ENCODE data around the gene COX11. TPM values are rescaled to one million over a fixed set of nuclear protein-coding genes. Genes with fewer than 3 reads are reported as not detected.

Gene COX11
- total and polyA plus RNA-seq, 2 donors (not counting 3 experiments of a cell fraction or from before 2014, with no cell fraction given), result 47.3 to 55.9 TPM

- TF ChIP-seq GATA2 (IDR thresholded peaks at IDR 0.05; ENCODE audit: insufficient read depth, insufficient read length, low read depth, low read length), result no peak
- no peak for TF ChIP-seq EZH2 (IDR thresholded peaks at IDR 0.05; ENCODE audit: borderline replicate concordance, low read depth, low read length, severe bottlenecking)
- no peak for TF ChIP-seq POLR2A (IDR thresholded peaks at IDR 0.05; ENCODE audit: low read depth, low read length)
- TF ChIP-seq JUN (IDR thresholded peaks at IDR 0.05; ENCODE audit: borderline replicate concordance, insufficient read depth, insufficient read length, low read depth), result no peak
- TF ChIP-seq MAX (IDR thresholded peaks at IDR 0.05; ENCODE audit: insufficient read depth, insufficient read length), result no peak
- H3K9me1 ChIP-seq (replicated peaks; ENCODE audit: control insufficient read depth, extremely low read depth, insufficient read depth, low read length), result no peaks in the 10 kb centered on the region
- H3K9me3 ChIP-seq (replicated peaks; ENCODE audit: control insufficient read depth, insufficient read depth, low read length), result no peaks in the 10 kb centered on the region
- no peaks in the 10 kb centered on the region for H3K4me1 ChIP-seq (ENCODE audit: control insufficient read depth, extremely low read depth, insufficient read depth, low read length)
- no peaks in the 10 kb centered on the region for H3K79me2 ChIP-seq (ENCODE audit: control insufficient read depth, insufficient read depth, low read length)
- no peak for DNase-seq (ENCODE audit: low read depth, low spot score)
- POLR2A ChIA-PET, result no interaction called here
- H3K4me2 ChIP-seq (ENCODE audit: insufficient read depth, low read length), result no peak overlapping the region
- no peaks in the 10 kb centered on the region for H4K20me1 ChIP-seq (replicated peaks; ENCODE audit: control insufficient read depth, extremely low read depth, insufficient read depth, low read length)
- no peak overlapping the region for H3K27ac ChIP-seq (ENCODE audit: insufficient read depth, low read depth, low read length)
- no peaks in the 10 kb centered on the region for H3K27me3 ChIP-seq (ENCODE audit: control insufficient read depth in 2 of 2, insufficient read depth in 2 of 2, low read length in 2 of 2)
- dilution Hi-C loops (cut with MboI; ENCODE audit: extremely low pct_ligation_motif_present, low sequenced_read_pairs), result no loop called here
- H3K4me3 ChIP-seq (replicated peaks in 1 of 3; ENCODE audit: insufficient read depth in 1 of 3, low read depth in 1 of 3, low read length in 3 of 3), result no peak overlapping the region
- H3K9ac ChIP-seq (replicated peaks; ENCODE audit: extremely low read depth, insufficient read depth, low read length), result no peak overlapping the region
- H3K36me3 ChIP-seq (ENCODE audit: control insufficient read depth in 2 of 2, extremely low read depth in 1 of 2, insufficient read depth in 2 of 2, low read length in 2 of 2), result no peaks in the 10 kb centered on the region
- no peak for FAIRE-seq
- no TSS peak for BruUV-seq (replicated peaks)
- intact Hi-C loops (cut with micrococcal nuclease), result no loop called here
- CTCF ChIA-PET, result interaction anchor here (1.3 to 6.4 kb wide), 4 partner anchors 10 to 355 kb away, joined by 3 to 99 read pairs (median 5); no protein-coding TSS in a partner anchor
- H2AFZ ChIP-seq (ENCODE audit: low read depth, low read length), result no peak overlapping the region
Measured at GRCh38 chr17:55002458-55002857, 34.0 kb upstream of the COX11 start.

GRCh38 chr17:54996441-54996840 is 28.0 kb upstream of the COX11 start:
- FAIRE-seq, result no peak
- H3K79me2 ChIP-seq (ENCODE audit: control insufficient read depth, insufficient read depth, low read length), result no peaks in the 10 kb centered on the region
- DNase-seq (ENCODE audit: low read depth, low spot score), result no peak
- no peak overlapping the region for H3K4me2 ChIP-seq (ENCODE audit: insufficient read depth, low read length)
- ChIA-PET POLR2A (no interaction called here), CTCF (interaction anchor here (1.8 to 9.7 kb wide), 3 partner anchors 8 to 353 kb away, joined by 4 to 136 read pairs (median 99); no protein-coding TSS in a partner anchor)
- intact Hi-C loops (cut with micrococcal nuclease) (loop anchor here (10.0 kb wide), 1 partner anchor 1962 kb away; no protein-coding TSS in a partner anchor), dilution Hi-C loops (cut with MboI; ENCODE audit: extremely low pct_ligation_motif_present, low sequenced_read_pairs) (no loop called here)
- no peak overlapping the region for H3K9ac ChIP-seq (replicated peaks; ENCODE audit: extremely low read depth, insufficient read depth, low read length)
- H3K4me3 ChIP-seq (replicated peaks in 1 of 3; ENCODE audit: insufficient read depth in 1 of 3, low read depth in 1 of 3, low read length in 3 of 3), result no peak overlapping the region
- no TSS peak for BruUV-seq (replicated peaks)
- H2AFZ ChIP-seq (ENCODE audit: low read depth, low read length), result no peak overlapping the region
- H3K27me3 ChIP-seq (ENCODE audit: control insufficient read depth in 2 of 2, insufficient read depth in 2 of 2, low read length in 2 of 2), result no peaks in the 10 kb centered on the region
- no peak overlapping the region for H3K27ac ChIP-seq (ENCODE audit: insufficient read depth, low read depth, low read length)
- TF ChIP-seq MYC (IDR thresholded peaks at IDR 0.05; ENCODE audit: low read depth, low read length) (no peak), GATA2 (IDR thresholded peaks at IDR 0.05; ENCODE audit: insufficient read depth, insufficient read length, low read depth, low read length) (no peak), FOS (IDR thresholded peaks at IDR 0.05; ENCODE audit: borderline replicate concordance, insufficient read depth, low read length) (no peak), POLR2A (IDR thresholded peaks at IDR 0.05; ENCODE audit: low read depth, low read length) (no peak), JUN (IDR thresholded peaks at IDR 0.05; ENCODE audit: borderline replicate concordance, insufficient read depth, insufficient read length, low read depth) (no peak), POLR2AphosphoS5 (IDR thresholded peaks at IDR 0.05; ENCODE audit: insufficient read depth, low read depth, low read length) (no peak), EZH2 (IDR thresholded peaks at IDR 0.05; ENCODE audit: borderline replicate concordance, low read depth, low read length, severe bottlenecking) (no peak), MAX (IDR thresholded peaks at IDR 0.05; ENCODE audit: insufficient read depth, insufficient read length) (no peak)
- TF ChIP-seq, protein P1, sequence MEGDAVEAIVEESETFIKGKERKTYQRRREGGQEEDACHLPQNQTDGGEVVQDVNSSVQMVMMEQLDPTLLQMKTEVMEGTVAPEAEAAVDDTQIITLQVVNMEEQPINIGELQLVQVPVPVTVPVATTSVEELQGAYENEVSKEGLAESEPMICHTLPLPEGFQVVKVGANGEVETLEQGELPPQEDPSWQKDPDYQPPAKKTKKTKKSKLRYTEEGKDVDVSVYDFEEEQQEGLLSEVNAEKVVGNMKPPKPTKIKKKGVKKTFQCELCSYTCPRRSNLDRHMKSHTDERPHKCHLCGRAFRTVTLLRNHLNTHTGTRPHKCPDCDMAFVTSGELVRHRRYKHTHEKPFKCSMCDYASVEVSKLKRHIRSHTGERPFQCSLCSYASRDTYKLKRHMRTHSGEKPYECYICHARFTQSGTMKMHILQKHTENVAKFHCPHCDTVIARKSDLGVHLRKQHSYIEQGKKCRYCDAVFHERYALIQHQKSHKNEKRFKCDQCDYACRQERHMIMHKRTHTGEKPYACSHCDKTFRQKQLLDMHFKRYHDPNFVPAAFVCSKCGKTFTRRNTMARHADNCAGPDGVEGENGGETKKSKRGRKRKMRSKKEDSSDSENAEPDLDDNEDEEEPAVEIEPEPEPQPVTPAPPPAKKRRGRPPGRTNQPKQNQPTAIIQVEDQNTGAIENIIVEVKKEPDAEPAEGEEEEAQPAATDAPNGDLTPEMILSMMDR (IDR thresholded peaks at IDR 0.05; ENCODE audit: extremely low read depth in 1 of 2, insufficient read depth in 1 of 2, low read depth in 1 of 2, low read length in 2 of 2), result no peak
- no peaks in the 10 kb centered on the region for H4K20me1 ChIP-seq (replicated peaks; ENCODE audit: control insufficient read depth, extremely low read depth, insufficient read depth, low read length)
- no peaks in the 10 kb centered on the region for H3K36me3 ChIP-seq (ENCODE audit: control insufficient read depth in 2 of 2, extremely low read depth in 1 of 2, insufficient read depth in 2 of 2, low read length in 2 of 2)
- no peaks in the 10 kb centered on the region for H3K9me3 ChIP-seq (replicated peaks; ENCODE audit: control insufficient read depth, insufficient read depth, low read length)
- no peaks in the 10 kb centered on the region for H3K4me1 ChIP-seq (ENCODE audit: control insufficient read depth, extremely low read depth, insufficient read depth, low read length)
- H3K9me1 ChIP-seq (replicated peaks; ENCODE audit: control insufficient read depth, extremely low read depth, insufficient read depth, low read length), result no peaks in the 10 kb centered on the region
